HG03175 (cell line): ENCODE measurements around the gene SURF6.
"Not testable (repeated sequence)": the region's sequence is repeated elsewhere in the genome, so short reads cannot be mapped to it uniquely, and the experiment has no call there.

ENCODE experiments used
- ATAC-seq: cut with Tn5 transposase; IDR thresholded peaks from one replicate; pipeline ENCODE4 v1.9.1; 2021; ENCODE audit warnings: mild to moderate bottlenecking, moderate library complexity; ENCODE audit not compliant: unreplicated experiment

SURF6 gene

DNA sequence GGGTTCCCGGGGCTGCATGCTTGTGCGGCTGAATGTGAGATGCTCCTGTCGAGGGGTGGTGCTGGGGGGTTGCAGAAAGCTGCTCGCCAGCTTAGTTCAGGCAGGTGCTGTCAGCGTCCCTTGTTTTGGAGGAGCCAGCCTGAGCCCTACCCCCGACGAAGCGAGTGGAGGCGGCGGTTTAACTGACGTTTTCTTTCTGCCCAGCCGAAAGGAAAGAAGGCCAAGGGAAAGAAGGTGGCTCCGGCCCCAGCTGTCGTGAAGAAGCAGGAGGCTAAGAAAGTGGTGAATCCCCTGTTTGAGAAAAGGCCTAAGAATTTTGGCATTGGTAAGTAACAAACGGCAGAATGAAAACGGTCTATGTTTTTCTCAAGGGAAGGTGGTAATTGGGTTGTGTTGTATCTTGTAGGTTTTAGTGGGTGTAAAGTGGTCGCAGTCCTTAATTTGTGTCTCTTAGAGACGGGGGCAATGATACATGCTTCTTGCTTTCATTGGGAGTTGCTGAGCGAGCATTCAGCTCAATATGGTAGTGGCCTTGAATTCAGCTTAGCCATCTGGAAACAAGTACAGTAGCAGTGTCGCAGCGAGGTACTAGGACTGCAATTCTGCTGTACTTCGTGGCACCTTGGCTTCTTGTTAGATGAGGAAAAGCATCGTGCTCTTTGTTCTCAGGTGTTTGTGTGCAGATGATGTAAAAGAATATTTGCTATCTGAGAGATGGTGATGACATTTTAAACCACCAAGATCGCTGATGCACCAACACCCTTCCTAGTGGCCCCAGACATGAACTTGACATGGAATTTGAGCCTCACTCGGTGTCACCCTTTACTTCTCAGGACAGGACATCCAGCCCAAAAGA lies 13.0 kb upstream of the SURF6 start:
- ATAC-seq, result no peak

DNA sequence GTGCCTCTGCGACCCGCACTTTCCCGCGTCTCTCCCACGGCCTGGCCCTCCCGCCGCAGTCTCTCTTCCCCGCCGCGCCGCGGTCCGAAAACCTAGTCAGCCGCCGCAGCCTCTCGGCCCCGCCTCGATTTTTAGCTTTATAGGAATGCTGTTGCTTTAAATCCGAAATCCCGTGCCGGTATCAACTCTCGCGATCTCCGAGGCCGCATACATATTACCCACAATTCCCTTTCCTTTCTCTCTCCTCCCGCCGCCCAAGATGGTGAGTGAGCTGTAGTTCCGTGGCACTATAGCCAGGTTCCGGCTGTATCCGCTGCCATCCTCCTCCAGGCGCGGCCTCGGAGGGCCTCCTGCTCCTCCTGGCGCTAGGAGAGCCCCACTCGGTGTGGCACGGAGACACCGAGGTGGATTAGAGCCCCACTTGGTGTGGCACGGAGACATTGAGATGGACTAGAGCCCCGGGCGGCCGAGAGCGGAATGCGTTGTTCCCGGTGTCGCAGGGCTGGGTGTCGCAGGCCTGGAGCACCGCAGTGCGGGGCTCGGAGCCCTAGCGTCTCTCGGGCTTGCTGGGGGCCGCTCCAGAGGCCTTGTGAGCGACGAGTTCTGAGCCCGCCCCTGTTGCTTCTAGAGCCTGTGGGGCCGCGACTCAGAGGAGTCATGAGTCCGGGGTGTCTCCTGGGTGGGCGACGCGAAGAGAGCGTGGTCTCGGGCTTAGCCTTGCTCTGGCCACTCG lies 12.2 kb upstream of the SURF6 start, which contains the start of the genes MED22 and RPL7A:
Gene MED22, minus strand, starts transcription at position 147 of the 733 bp plus-strand sequence. CDS start 1,469 bp downstream, outside the sequence.
Gene RPL7A, plus strand, starts transcription at position 234 of the 733 bp plus-strand sequence. Its CDS starts 26 bp downstream, at position 260.
- ATAC-seq, result peak; percentile 78

- ATAC-seq, result peak; percentile 48
Observed at GRCh38 chr9:133347515-133347984, 11.6 kb upstream of the SURF6 start.

DNA sequence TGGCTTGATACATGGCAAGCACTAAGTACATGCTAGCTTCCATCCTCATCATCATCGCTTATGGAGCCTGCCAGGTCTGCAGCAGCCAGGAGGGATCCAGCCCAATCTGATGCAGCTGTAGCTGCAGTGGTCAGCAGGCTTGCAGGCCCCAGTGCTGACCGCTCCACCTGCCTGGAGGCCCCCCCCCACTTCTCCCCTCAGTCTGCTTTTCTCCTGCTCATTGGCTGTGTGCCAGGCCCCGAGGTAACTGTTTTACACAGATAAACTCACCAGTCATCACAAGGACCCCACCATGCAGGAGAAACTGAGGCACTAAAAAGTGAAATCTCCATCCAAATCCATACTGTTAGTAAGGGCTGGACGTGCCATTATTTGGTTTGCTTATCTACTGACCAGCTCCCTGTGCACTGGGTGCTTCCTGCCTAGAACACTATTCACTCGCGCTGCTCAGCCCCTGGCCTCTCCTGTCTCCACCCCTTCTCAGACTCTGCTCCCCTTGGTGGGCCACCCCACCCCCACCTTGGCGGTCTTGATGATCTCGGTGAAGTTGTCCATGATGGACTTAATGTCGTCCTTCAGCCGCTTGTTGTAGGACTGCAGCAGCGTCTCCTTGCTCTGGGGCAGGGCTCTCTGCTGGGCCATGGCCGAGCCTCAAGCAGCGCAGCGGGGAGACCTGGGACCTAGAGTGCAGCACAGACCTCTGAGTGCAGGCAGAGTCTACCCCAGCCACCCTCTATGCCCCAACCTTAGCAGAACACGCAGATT lies 10.2 kb upstream of the SURF6 start:
- ATAC-seq, result no peak

- no peak for ATAC-seq
Observed at GRCh38 chr9:133345596-133345995, 9.6 kb upstream of the SURF6 start.

DNA sequence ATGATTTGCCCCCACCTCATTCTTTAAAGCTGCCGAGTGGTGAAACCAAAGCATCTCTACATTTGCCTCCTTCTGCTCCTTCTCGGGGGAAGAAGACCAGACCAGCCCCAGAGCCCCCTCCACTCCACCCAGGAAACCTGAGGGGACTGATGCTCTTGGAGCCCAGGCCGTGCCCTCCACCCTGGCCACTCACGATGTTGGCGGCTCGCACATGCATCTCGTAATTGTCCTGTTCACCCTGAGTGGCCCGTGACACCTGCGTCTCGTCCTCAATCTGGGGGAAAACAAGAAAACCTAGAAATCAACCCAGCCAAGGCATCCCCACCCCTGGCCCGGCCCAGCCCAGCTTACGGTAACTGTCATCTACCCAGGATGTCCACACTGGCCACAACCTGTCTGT lies 9.0 kb upstream of the SURF6 start:
- ATAC-seq, result no peak

DNA sequence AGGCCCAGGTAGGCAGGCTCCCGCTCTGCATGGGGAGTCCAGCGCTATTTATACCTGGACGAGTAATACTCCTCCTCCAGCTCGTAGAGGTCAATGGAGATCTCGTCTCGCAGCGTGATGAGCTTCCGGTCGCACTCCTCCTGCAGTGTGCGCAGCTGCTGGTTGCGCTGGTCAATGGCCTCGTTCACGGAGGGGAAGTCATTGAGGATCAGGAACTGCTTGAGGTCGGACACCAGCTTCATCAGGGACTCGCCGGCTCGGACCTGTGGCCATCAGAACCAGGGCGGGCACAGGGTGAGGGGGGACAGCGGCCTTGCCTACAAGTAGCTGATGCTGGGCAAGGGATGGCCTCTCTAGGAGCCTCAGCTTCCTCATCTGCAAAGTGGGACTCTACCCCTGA lies 8.1 kb upstream of the SURF6 start:
- no peak for ATAC-seq

GRCh38 chr9:133342570-133342969 lies 6.6 kb upstream of the SURF6 start:
- no peak for ATAC-seq

DNA sequence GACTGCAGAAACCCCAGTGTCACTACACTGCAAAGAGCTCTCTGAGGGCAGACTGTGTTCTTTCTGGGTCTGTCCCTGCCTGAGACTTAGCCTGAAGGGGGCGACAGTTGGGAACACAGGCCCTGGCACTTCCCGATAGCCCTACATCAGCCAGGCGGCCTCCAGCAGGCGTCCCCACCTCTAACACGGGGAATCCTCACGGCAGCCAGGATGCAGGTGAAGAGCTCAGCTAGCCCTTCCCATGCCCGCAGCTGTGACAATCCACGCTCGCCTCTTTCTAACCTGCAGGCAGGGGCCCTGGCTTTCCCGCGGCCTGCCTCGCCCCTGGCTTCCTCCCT lies 6.0 kb upstream of the SURF6 start:
- no peak for ATAC-seq

GRCh38 chr9:133341369-133342068 lies 5.5 kb upstream of the SURF6 start:
- ATAC-seq, result no peak

DNA sequence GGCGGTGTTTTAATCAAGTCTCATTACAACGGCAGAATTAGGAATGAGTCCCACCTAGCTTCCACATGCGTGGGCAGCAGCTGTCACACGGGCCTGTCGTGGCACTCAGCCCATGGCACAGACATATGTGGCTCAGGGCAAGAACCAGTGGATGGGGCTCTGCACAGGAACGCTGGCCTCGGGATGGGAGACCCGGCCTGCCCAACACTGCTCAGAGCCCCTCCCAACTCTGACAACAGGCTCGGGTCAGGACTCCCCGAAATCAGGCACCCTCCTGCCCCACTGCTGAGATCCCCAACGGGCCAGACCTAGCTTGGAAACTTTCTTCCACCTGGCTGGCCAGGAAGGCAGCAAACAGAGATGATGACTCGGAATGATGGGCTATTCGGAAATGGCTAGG lies 4.9 kb upstream of the SURF6 start:
- ATAC-seq, result no peak

DNA sequence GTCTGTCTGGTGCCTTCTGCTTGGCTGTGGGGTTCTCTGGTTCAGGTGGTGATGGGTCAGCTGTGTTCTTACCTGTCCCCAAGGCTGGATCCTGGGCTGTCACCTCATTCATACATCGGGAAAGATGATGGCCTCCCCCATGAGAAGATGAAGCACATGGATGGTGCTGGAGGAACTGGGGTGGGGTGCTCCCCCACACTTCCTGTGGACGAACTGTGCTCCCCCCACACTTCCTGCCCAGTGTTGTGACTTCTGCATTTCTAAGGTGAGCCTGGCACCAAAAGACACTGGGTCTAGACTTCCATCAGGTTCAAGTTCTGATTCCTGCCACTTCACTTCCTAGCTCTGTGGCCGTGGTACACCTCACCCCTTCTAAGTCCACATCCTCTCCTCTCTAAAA lies 4.3 kb upstream of the SURF6 start:
- no peak for ATAC-seq

DNA sequence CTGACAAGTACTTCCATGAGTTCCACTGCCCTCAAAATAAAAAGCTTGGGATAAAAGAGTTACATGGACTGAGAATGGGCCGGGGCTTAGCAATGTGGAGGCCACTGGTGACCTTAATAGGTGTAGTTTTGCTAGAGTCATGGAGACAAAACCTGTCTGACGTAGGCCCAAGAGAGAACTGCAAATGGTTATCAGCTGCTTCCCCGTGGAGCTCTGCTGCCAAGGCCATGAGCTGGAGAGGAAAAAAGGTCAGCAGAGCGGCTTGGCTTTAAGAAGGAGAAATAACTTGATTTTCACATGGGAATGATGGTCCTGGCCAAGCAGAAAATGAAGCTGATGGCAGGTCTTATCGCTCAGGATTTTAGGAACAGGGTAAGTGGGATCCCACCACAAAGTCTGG lies 3.7 kb upstream of the SURF6 start:
- no peak for ATAC-seq

- not testable (repeated sequence) for ATAC-seq
Observed at GRCh38 chr9:133334888-133335287, 1.1 kb downstream of the SURF6 start.

DNA sequence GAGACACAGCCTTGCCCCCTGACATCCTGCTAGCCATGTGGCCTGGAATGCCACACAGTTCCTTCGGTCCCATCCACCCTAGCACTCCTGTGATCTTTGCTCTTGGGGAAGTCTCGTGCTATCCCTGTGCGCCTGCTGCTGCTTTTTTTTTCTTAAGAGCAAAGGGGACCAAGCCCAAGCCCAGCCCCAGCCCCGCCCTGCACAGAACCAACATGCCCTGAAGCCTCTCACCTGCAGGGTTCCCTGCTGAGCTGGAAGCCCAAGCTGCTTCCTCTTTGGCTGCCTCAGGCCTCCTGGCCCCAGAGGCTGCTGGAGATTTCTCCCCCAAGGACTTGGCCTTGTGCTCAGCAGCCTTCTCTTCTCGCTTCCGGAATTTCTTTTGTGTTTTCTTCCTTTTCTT lies 1.8 kb downstream of the SURF6 start:
- no peak for ATAC-seq

- no peak for ATAC-seq
Observed at GRCh38 chr9:133333566-133333965, 2.4 kb downstream of the SURF6 start.

- ATAC-seq, result no peak
Observed at GRCh38 chr9:133333011-133333410, 3.0 kb downstream of the SURF6 start.

- no peak for ATAC-seq
Observed at GRCh38 chr9:133332381-133332730, 3.6 kb downstream of the SURF6 start.

DNA sequence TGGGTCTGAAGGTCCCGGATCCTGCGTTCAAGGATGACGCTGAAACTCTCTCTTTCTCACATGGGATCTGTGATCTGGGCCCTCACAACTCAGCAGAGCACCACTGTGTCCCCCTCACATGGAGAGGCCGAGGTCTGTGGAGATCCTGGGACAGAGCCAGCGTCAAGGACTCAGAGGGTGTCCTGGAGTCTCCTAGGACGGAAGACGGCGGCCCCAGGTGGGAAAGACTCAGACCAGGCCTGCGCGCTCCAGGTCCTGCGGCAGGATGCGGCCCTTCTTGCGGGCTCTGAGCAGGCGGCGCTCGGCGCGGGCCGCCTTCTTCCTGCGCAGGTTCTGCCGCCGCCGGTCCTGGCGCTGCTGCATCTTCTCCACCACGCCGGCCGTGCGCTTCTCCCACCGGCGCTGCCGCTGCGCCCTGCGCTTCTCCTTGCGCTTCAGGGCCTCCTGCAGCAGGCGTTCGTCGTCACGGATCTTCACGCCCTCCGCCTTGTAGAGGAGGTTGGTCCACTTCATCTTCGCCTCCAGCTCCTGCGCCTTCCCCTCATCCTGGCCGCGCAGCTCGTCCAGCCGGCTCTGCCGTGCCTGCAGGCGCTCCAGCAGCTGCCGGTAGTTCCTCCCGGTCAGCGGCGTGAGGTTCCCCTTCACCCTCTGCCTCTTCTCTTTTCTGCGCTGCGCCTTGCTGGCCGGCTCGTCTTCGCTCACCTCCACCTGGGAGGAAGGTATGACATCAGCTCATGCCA lies 4.2 kb downstream of the SURF6 start:
- ATAC-seq, result no peak

GRCh38 chr9:133331221-133331620 lies 4.8 kb downstream of the SURF6 start:
- no peak for ATAC-seq
